Esophagus (tissue), 2 donors: ENCODE data around the gene ARHGAP23. TPM values are rescaled to one million over a fixed set of nuclear protein-coding genes. Genes with fewer than 3 reads are reported as not detected.

Source experiments
- H3K27ac ChIP-seq, 2 donors: one replicate each; pipeline ENCODE4 v1.5.1; 2013; ENCODE audit warnings: low read depth in 2 of 2, mild to moderate bottlenecking in 2 of 2, inconsistent platforms in 1 of 2, low read length in 1 of 2, moderate library complexity in 1 of 2
- H3K27me3 ChIP-seq, 2 donors: one replicate each; pipeline ENCODE4 v1.6.1; 2013; ENCODE audit warnings: low read length in 2 of 2, control low read depth in 1 of 2, mild to moderate bottlenecking in 1 of 2; ENCODE audit not compliant: insufficient read depth in 2 of 2, control insufficient read depth in 1 of 2
- H3K36me3 ChIP-seq, 2 donors: one replicate each; pipeline ENCODE4 v1.6.1; 2013; ENCODE audit warnings: low read length in 1 of 2; ENCODE audit not compliant: control insufficient read depth in 2 of 2, insufficient read depth in 2 of 2
- H3K4me1 ChIP-seq, 2 donors: one replicate each; pipeline ENCODE4 v1.6.1; 2013; ENCODE audit warnings: low read length in 1 of 2; ENCODE audit not compliant: control insufficient read depth in 2 of 2, insufficient read depth in 2 of 2
- H3K4me3 ChIP-seq, 2 donors: one replicate each; pipeline ENCODE4 v1.5.1; 2013; ENCODE audit warnings: low read length in 2 of 2, mild to moderate bottlenecking in 2 of 2, low read depth in 1 of 2, moderate library complexity in 1 of 2
- H3K9me3 ChIP-seq, 2 donors: one replicate each; pipeline ENCODE4 v1.6.1; 2013; ENCODE audit warnings: mild to moderate bottlenecking in 2 of 2, low read depth in 1 of 2, low read length in 1 of 2, moderate library complexity in 1 of 2; ENCODE audit not compliant: control insufficient read depth in 2 of 2, insufficient read depth in 1 of 2
- whole genome bisulfite sequencing, 2 donors: extraction: QIAGEN DNeasy Blood & Tissue Kit; methylation state at CpG; one replicate each; pipeline ENCODE4 v1.1.7; 2013; 5-methylcytosine and 5-hydroxymethylcytosine counted together
- polyA plus RNA-seq, 2 donors: library from polyadenylated mRNA; stranded (reverse); fragments of 200-250 nt; gene quantifications; one replicate each; pipeline ENCODE4 v1.2.3, GENCODE V29; 2013
- donor health status: healthy with polysubstance abuse.
- donor health status: Bipolar disorder and iron deficiency.

The ARHGAP23 gene
- polyA plus RNA-seq, 2 donors: 36.0 to 45.2 TPM

GRCh38 chr17:38427160-38427949 lies 909 bp upstream of the ARHGAP23 start:
- no peaks in the 10 kb centered on the region for H3K27me3 ChIP-seq
- peak overlapping the region; percentile 79 to 88 for H3K27ac ChIP-seq
- no peaks in the 10 kb centered on the region for H3K9me3 ChIP-seq
- H3K36me3 ChIP-seq: no peaks in the 10 kb centered on the region
- H3K4me3 ChIP-seq: peak overlapping the region in 1 of 2 donors; percentile 61
- WGBS, 2 donors: 62 to 73% methylated on average over 5 to 7 of the region's 7 CpGs
- peaks cover 5 to 16% of the 10 kb centered on the region in 2 donors for H3K4me1 ChIP-seq

GRCh38 chr17:38428643-38429371 lies 543 bp downstream of the ARHGAP23 start:
- no peaks in the 10 kb centered on the region for H3K27me3 ChIP-seq
- H3K4me1 ChIP-seq: peaks cover 5 to 16% of the 10 kb centered on the region in 2 donors
- peak overlapping the region; percentile 68 to 79 for H3K27ac ChIP-seq
- WGBS, 2 donors: 2 to 7% methylated on average over 26 to 56 of the region's 56 CpGs
- H3K36me3 ChIP-seq: no peaks in the 10 kb centered on the region
- peak overlapping the region; percentile 61 to 65 for H3K4me3 ChIP-seq
- no peaks in the 10 kb centered on the region for H3K9me3 ChIP-seq

- Histone ChIP-seq H3K4me3 (peak overlapping the region in 1 of 2 donors; percentile 61), H3K4me1 (peaks cover 5 to 14% of the 10 kb centered on the region in 2 donors), H3K36me3 (no peaks in the 10 kb centered on the region), H3K9me3 (no peaks in the 10 kb centered on the region), H3K27ac (peak overlapping the region; percentile 68 to 79), H3K27me3 (no peaks in the 10 kb centered on the region)
- 53 to 63% methylated on average over 9 of the region's 9 CpGs for WGBS, 2 donors
Measured at GRCh38 chr17:38429476-38430100, 1.3 kb downstream of the ARHGAP23 start.

- Histone ChIP-seq H3K4me1 (peaks cover 5 to 14% of the 10 kb centered on the region in 2 donors), H3K4me3 (no peak overlapping the region), H3K27ac (peak overlapping the region in 1 of 2 donors; percentile 68), H3K9me3 (no peaks in the 10 kb centered on the region), H3K36me3 (no peaks in the 10 kb centered on the region), H3K27me3 (no peaks in the 10 kb centered on the region)
- WGBS, 2 donors: 52 to 61% methylated on average over 3 of the region's 3 CpGs
Measured at GRCh38 chr17:38430316-38430715, 2.1 kb downstream of the ARHGAP23 start.

GRCh38 chr17:38430822-38431221 lies 2.6 kb downstream of the ARHGAP23 start:
- Histone ChIP-seq H3K9me3 (no peaks in the 10 kb centered on the region), H3K36me3 (no peaks in the 10 kb centered on the region), H3K27ac (no peak overlapping the region), H3K27me3 (no peaks in the 10 kb centered on the region), H3K4me3 (no peak overlapping the region), H3K4me1 (peaks cover 5 to 14% of the 10 kb centered on the region in 2 donors)
- WGBS, 2 donors: 85 to 91% methylated on average over 2 of the region's 2 CpGs

- H3K27ac ChIP-seq: no peak overlapping the region
- H3K9me3 ChIP-seq: no peaks in the 10 kb centered on the region
- WGBS, 2 donors: 78 to 84% methylated on average over 10 of the region's 10 CpGs
- H3K4me3 ChIP-seq: no peak overlapping the region
- H3K4me1 ChIP-seq: peaks cover 5 to 14% of the 10 kb centered on the region in 2 donors
- no peaks in the 10 kb centered on the region for H3K27me3 ChIP-seq
- no peaks in the 10 kb centered on the region for H3K36me3 ChIP-seq
Measured at GRCh38 chr17:38431346-38432145, 3.3 kb downstream of the ARHGAP23 start.

- Histone ChIP-seq H3K4me3 (no peak overlapping the region), H3K4me1 (peaks cover 2 to 5% of the 10 kb centered on the region in 2 donors), H3K27me3 (no peaks in the 10 kb centered on the region), H3K9me3 (no peaks in the 10 kb centered on the region), H3K36me3 (no peaks in the 10 kb centered on the region), H3K27ac (no peak overlapping the region)
- WGBS, 2 donors: 83 to 85% methylated on average over 20 to 21 of the region's 21 CpGs
Measured at GRCh38 chr17:38434178-38434665, 6.0 kb downstream of the ARHGAP23 start.

GRCh38 chr17:38435795-38436194 lies 7.5 kb downstream of the ARHGAP23 start:
- no peaks in the 10 kb centered on the region for H3K9me3 ChIP-seq
- H3K36me3 ChIP-seq: no peaks in the 10 kb centered on the region
- H3K4me1 ChIP-seq: no peaks in the 10 kb centered on the region
- no peak overlapping the region for H3K27ac ChIP-seq
- 74 to 79% methylated on average over 9 of the region's 9 CpGs for WGBS, 2 donors
- H3K4me3 ChIP-seq: no peak overlapping the region
- H3K27me3 ChIP-seq: no peaks in the 10 kb centered on the region

- H3K36me3 ChIP-seq: no peaks in the 10 kb centered on the region
- no peak overlapping the region for H3K4me3 ChIP-seq
- WGBS, 2 donors: 70 to 71% methylated on average over 11 of the region's 11 CpGs
- no peak overlapping the region for H3K27ac ChIP-seq
- H3K9me3 ChIP-seq: no peaks in the 10 kb centered on the region
- H3K4me1 ChIP-seq: no peaks in the 10 kb centered on the region
- H3K27me3 ChIP-seq: no peaks in the 10 kb centered on the region
Measured at GRCh38 chr17:38436386-38436785, 8.1 kb downstream of the ARHGAP23 start.
